OCI-LY7 (cell line): ENCODE data around the gene DNAJC7. TPM values are rescaled to one million over a fixed set of nuclear protein-coding genes. Genes with fewer than 3 reads are reported as not detected.

Experiments used
- BruUV-seq: library from RNA; stranded (reverse); fragments of 400-500 nt; replicated peaks from 2 replicates; lab custom pipeline; 2021; lab: Mats Ljungman, UMichigan
- CTCF ChIA-PET: fragments of 300-600 bp; sonication (Branson Sonifier 250); formaldehyde crosslinking; loops from one replicate; lab custom pipeline; 2022; ENCODE audit warnings: antibody characterized with exemption; ENCODE audit not compliant: unreplicated experiment; lab: Charles Lee
- POLR2A ChIA-PET: fragments of 300-600 bp; sonication (Branson Sonifier 250); formaldehyde crosslinking; loops from one replicate; lab custom pipeline; 2022; ENCODE audit warnings: antibody characterized with exemption; lab: Charles Lee
- DNase-seq: peaks from one replicate; pipeline ENCODE4 v3.0.0-alpha.2; 2015; ENCODE audit warnings: low spot score
- H2AFZ ChIP-seq: fragments of 200-600 bp; sonication (generic), shearing (Covaris generic); 2 replicates; pipeline ENCODE4 v1.6.1; 2014; ENCODE audit warnings: mild to moderate bottlenecking, antibody characterized with exemption, low read length, moderate library complexity
- H3K27ac ChIP-seq: fragments of 200-600 bp; sonication (generic); 2 replicates; pipeline ENCODE4 v1.5.1; 2014; ENCODE audit warnings: mixed run types, low read depth, mild to moderate bottlenecking, moderate library complexity, low read length, inconsistent platforms; ENCODE audit not compliant: poor library complexity, severe bottlenecking
- H3K36me3 ChIP-seq: fragments of 200-600 bp; sonication (generic); 2 replicates; pipeline ENCODE4 v1.6.1; 2014; ENCODE audit warnings: mild to moderate bottlenecking, antibody characterized with exemption, low read length, moderate library complexity, mixed read lengths; ENCODE audit not compliant: insufficient read depth
- H3K4me1 ChIP-seq: fragments of 200-600 bp; sonication (generic); 2 replicates; pipeline ENCODE4 v1.5.1; 2014; ENCODE audit warnings: mild to moderate bottlenecking, low read length; ENCODE audit not compliant: insufficient read depth, poor library complexity, severe bottlenecking
- H3K4me2 ChIP-seq: fragments of 200-600 bp; sonication (generic); 2 replicates; pipeline ENCODE4 v1.6.1; 2014; ENCODE audit warnings: mild to moderate bottlenecking, low read length
- H3K4me3 ChIP-seq: fragments of 200-600 bp; sonication (generic); 2 replicates; pipeline ENCODE4 v1.5.1; 2014; ENCODE audit warnings: mild to moderate bottlenecking, low read depth, low read length; ENCODE audit not compliant: poor library complexity, severe bottlenecking
- H3K79me2 ChIP-seq: fragments of 200-600 bp; sonication (generic); 2 replicates; pipeline ENCODE4 v1.6.1; 2016; ENCODE audit warnings: low read depth, mild to moderate bottlenecking, low read length, moderate library complexity, mixed read lengths; ENCODE audit not compliant: insufficient read depth
- H3K9me2 ChIP-seq: fragments of 200-600 bp; sonication (generic); 2 replicates; pipeline ENCODE4 v1.6.1; 2016; ENCODE audit warnings: mild to moderate bottlenecking, low read length, mixed read lengths; ENCODE audit not compliant: insufficient read depth
- H3K9me3 ChIP-seq: fragments of 200-600 bp; sonication (generic); 2 replicates; pipeline ENCODE4 v1.6.1; 2014; ENCODE audit warnings: mild to moderate bottlenecking, mixed run types, low read length, mixed read lengths
- H4K20me1 ChIP-seq: fragments of 200-600 bp; sonication (generic); 2 replicates; pipeline ENCODE4 v1.6.1; 2014; ENCODE audit warnings: mild to moderate bottlenecking, antibody characterized with exemption, low read length, moderate library complexity, mixed read lengths; ENCODE audit not compliant: insufficient read depth
- EZH2phosphoT487 ChIP-seq: fragments of 200-600 bp; sonication (generic); IDR thresholded peaks from 2 replicates; pipeline ENCODE4 v1.6.1; 2018; ENCODE audit warnings: low read depth, borderline replicate concordance, mild to moderate bottlenecking, mixed run types, antibody characterized with exemption, low read length, moderate library complexity, mixed read lengths
- intact Hi-C: fragments of 100-400 bp; cut with micrococcal nuclease; formaldehyde crosslinking; loops from one replicate; pipeline ENCODE4 v1.10.0; 2022; ENCODE audit not compliant: unreplicated experiment
- total RNA-seq, 2 experiments: library from RNA; depleted of rRNA in 1 of 2; stranded (reverse); fragments of >200 nt in 1 of 2; shearing (Covaris generic) in 1 of 2; gene quantifications; 2 replicates each; pipeline ENCODE4 v1.2.3, GENCODE V29; 2014 to 2022
- TF ChIP-seq, protein P1 (sequence below): fragments of 200-600 bp; sonication (generic); conservative IDR thresholded peaks from 2 replicates; pipeline ENCODE4 v1.5.1; 2014; ENCODE audit warnings: mild to moderate bottlenecking, antibody characterized with exemption, low read length, moderate library complexity, mixed read lengths

DNAJC7 gene
- total RNA-seq, 2 experiments from 2014 or later: 76.4 to 124 TPM

GRCh38 chr17:42047343-42047742 is 30.1 kb upstream of the DNAJC7 start:
- no peak overlapping the region for H3K4me2 ChIP-seq
- no TSS peak for BruUV-seq
- H3K4me3 ChIP-seq: no peak overlapping the region
- no peaks in the 10 kb centered on the region for H3K9me3 ChIP-seq
- no peaks in the 10 kb centered on the region for H4K20me1 ChIP-seq
- no peak overlapping the region for H2AFZ ChIP-seq
- DNase-seq: no peak
- no peak for TF ChIP-seq EZH2phosphoT487
- TF ChIP-seq, protein P1, sequence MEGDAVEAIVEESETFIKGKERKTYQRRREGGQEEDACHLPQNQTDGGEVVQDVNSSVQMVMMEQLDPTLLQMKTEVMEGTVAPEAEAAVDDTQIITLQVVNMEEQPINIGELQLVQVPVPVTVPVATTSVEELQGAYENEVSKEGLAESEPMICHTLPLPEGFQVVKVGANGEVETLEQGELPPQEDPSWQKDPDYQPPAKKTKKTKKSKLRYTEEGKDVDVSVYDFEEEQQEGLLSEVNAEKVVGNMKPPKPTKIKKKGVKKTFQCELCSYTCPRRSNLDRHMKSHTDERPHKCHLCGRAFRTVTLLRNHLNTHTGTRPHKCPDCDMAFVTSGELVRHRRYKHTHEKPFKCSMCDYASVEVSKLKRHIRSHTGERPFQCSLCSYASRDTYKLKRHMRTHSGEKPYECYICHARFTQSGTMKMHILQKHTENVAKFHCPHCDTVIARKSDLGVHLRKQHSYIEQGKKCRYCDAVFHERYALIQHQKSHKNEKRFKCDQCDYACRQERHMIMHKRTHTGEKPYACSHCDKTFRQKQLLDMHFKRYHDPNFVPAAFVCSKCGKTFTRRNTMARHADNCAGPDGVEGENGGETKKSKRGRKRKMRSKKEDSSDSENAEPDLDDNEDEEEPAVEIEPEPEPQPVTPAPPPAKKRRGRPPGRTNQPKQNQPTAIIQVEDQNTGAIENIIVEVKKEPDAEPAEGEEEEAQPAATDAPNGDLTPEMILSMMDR: no peak
- no peaks in the 10 kb centered on the region for H3K9me2 ChIP-seq
- CTCF ChIA-PET: no interaction called here
- no peaks in the 10 kb centered on the region for H3K4me1 ChIP-seq
- no peaks in the 10 kb centered on the region for H3K36me3 ChIP-seq
- intact Hi-C loops: no loop called here
- no peaks in the 10 kb centered on the region for H3K79me2 ChIP-seq
- H3K27ac ChIP-seq: no peak overlapping the region
- POLR2A ChIA-PET: no interaction called here

DNA sequence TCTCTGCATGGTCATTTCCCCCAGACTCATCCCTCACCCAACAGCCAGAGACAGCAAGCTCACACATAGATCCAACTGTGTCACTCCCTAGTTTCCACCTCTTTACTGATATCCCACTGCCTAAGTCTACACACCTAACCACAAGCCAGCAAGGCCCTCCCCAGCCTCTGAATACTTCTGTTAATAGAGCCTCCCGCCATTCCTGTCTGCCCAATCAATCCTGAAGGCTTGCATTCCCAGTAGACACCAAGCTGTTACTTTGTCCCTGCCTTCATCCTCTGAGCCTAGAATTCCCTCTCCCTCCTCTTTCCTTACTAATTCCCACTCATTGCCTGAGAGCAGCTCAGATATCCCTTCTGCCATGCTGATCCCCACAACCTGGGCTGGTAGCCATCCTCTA is 28.5 kb upstream of the DNAJC7 start:
- H3K4me1 ChIP-seq: no peaks in the 10 kb centered on the region
- ChIA-PET POLR2A (no interaction called here), CTCF (no interaction called here)
- no peaks in the 10 kb centered on the region for H3K79me2 ChIP-seq
- no TSS peak for BruUV-seq
- no peaks in the 10 kb centered on the region for H4K20me1 ChIP-seq
- H3K27ac ChIP-seq: no peak overlapping the region
- H2AFZ ChIP-seq: no peak overlapping the region
- TF ChIP-seq, protein P1: no peak
- TF ChIP-seq EZH2phosphoT487: no peak
- no peaks in the 10 kb centered on the region for H3K36me3 ChIP-seq
- H3K9me2 ChIP-seq: no peaks in the 10 kb centered on the region
- no peaks in the 10 kb centered on the region for H3K9me3 ChIP-seq
- no peak for DNase-seq
- H3K4me3 ChIP-seq: no peak overlapping the region
- intact Hi-C loops: no loop called here
- H3K4me2 ChIP-seq: no peak overlapping the region

GRCh38 chr17:42042598-42043319 is 25.5 kb upstream of the DNAJC7 start:
- Histone ChIP-seq H3K9me2 (no peaks in the 10 kb centered on the region), H3K9me3 (no peaks in the 10 kb centered on the region), H3K79me2 (no peaks in the 10 kb centered on the region), H3K4me2 (no peak overlapping the region), H4K20me1 (no peaks in the 10 kb centered on the region), H3K27ac (no peak overlapping the region), H2AFZ (no peak overlapping the region), H3K36me3 (no peaks in the 10 kb centered on the region), H3K4me3 (no peak overlapping the region), H3K4me1 (no peaks in the 10 kb centered on the region)
- TF ChIP-seq, protein P1: no peak
- TF ChIP-seq EZH2phosphoT487: no peak
- ChIA-PET POLR2A (no interaction called here), CTCF (no interaction called here)
- no TSS peak for BruUV-seq
- intact Hi-C loops: no loop called here
- no peak for DNase-seq
